GM19193 (cell line): Measurements from ENCODE around the gene RRAGC.

ENCODE experiments used
- POLR2A ChIP-seq: IDR thresholded peaks from 4 replicates; pipeline ENCODE4 v1.6.1; 2011; ENCODE audit not compliant: insufficient read depth, insufficient read length; ENCODE audit errors: extremely low read depth

The RRAGC gene

GRCh38 chr1:38872401-38873026 is 12.9 kb upstream of the RRAGC start:
- TF ChIP-seq POLR2A: no peak

DNA sequence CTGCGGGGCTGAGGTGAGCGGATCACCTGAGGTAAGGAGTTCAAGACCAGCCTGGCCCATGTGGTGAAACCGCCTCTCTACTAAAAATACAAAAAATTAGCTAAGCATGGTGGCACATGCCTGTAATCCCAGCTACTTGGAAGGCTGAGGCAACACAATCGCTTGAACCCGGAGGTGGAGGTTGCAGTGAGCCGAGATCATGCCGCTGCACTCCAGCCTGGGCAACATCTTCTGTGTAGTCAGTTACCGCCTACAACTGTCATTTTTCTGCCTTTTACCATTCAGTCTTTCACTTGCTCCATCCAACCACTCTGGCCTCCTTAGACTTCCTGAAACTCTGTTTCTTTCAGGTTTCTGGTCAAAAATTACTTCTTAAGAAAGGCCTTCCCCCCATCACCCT is 11.4 kb upstream of the RRAGC start:
- TF ChIP-seq POLR2A: no peak

DNA sequence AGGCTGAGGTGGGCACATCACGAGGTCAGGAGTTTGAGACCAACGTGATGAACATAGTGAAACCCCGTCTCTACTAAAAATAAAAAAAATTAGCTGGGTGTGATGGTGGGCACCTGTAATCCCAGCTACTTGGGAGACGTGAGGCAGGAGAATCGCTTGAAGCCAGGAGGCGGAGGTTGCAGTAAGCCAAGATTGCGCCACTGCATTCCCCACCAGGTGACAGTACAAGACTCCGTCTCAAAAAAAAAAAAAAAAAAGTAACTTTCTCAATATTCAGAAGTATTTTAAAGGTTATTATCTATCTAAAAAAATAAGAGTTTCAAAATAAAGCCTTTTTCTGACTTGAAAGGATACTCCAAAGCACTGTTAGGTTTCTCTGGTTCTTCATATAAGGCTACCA is 7.6 kb upstream of the RRAGC start:
- no peak for TF ChIP-seq POLR2A

DNA sequence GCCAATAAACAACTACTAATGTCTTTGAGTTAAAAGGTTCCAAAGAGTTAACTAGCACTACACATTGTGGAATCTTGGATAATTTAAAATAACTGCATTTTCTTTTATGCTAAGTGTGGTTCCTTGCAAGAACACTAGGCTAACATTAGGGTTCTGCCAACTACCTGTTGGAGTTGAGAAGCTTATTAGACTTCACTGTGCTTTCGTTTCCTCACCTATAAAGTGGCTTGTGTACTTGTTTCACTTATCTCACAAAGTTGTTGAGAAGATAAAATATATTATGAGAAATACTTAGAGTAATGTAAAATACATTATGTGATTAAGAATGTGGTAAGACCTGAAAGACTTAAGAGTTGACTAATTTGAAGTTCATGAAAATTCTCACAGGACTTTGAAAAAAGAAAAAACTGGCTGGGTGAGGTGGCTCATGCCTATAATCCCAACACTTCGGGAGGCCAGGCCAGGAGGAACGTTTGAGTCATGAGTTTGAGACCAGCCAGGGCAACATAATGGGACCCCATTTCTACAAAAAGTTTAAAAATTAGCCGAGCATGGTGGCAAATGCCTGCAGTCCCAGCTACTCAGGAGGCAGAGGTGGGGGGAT is 5.6 kb upstream of the RRAGC start:
- TF ChIP-seq POLR2A: no peak

DNA sequence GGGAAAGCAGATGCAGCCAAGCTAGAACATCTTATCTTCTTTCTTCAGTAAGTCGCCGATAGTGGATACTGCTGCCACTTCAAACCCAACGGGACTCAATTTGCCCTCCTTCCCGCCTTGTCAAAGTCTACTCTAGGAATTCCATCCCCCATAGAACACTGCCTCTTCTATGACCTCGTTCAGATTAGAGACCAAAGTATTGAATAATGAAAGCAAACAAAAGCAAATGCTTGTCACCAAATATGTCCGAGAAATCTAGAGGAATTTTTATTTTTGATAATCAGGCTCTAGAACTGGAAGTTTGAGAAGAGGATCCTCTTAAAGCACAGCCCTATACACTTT is 853 bp upstream of the RRAGC start:
- no peak for TF ChIP-seq POLR2A

- no peak for TF ChIP-seq POLR2A
Observed at GRCh38 chr1:38858833-38859560, 575 bp downstream of the RRAGC start.

- no peak for TF ChIP-seq POLR2A
Observed at GRCh38 chr1:38852780-38853179, 6.8 kb downstream of the RRAGC start.

DNA sequence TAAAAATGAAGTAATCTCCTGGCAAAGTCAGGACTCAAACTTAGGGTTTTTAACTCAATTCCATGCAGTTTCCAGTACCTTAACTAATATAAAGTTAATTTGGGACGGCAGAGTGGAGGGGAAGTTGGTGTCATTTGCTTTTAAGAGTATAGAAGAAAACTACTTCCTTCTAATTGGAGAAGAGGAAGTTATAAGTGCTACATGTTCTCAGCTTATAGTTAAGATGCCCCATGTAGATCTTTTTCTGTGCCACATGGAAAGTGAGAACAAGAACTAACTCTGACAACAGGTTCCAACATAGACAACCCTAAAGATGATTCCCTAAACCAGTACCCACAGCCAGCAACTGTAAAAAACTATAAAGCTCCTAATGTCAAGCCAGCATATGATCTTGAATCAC is 11.5 kb downstream of the RRAGC start:
- no peak for TF ChIP-seq POLR2A

- TF ChIP-seq POLR2A: no peak
Observed at GRCh38 chr1:38846210-38846609, 13.4 kb downstream of the RRAGC start.

DNA sequence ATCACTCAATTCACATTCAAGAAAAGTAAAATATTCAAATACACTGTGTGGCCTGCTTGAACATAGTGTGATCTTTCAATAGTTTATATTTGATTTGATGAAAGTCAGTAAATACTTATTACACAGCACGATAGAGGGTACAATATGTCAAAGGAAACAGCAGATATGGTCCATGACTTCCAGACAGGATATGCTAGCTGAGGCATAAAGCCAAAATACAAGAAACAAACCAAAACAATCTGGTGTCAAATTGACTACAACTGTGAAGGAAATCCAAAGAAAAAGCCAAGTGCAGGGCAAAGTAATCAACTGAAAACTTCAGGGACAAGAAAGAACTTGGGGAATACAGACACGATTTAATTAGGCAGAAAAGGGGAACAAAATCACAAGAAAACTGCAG is 19.3 kb downstream of the RRAGC start:
- no peak for TF ChIP-seq POLR2A

DNA sequence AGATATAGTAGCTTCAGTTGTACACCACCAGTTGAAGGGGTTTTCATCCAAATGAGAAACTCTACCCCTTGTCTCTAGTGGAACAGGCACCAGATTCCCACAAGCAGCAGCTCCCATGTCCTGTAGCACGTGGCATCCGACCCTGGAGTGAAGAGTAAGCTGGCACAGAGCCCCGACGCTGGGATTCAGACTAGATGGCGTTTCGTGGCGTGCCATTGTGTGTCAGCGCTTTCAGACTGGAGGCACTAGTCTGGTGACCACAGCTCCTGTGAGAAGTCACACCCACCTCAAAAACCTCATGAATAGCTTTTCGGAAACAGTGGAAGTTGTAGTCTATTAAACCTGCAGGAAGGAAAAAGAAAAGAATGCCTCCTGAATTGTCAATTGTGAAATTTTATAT is 20.2 kb downstream of the RRAGC start:
- TF ChIP-seq POLR2A: no peak

DNA sequence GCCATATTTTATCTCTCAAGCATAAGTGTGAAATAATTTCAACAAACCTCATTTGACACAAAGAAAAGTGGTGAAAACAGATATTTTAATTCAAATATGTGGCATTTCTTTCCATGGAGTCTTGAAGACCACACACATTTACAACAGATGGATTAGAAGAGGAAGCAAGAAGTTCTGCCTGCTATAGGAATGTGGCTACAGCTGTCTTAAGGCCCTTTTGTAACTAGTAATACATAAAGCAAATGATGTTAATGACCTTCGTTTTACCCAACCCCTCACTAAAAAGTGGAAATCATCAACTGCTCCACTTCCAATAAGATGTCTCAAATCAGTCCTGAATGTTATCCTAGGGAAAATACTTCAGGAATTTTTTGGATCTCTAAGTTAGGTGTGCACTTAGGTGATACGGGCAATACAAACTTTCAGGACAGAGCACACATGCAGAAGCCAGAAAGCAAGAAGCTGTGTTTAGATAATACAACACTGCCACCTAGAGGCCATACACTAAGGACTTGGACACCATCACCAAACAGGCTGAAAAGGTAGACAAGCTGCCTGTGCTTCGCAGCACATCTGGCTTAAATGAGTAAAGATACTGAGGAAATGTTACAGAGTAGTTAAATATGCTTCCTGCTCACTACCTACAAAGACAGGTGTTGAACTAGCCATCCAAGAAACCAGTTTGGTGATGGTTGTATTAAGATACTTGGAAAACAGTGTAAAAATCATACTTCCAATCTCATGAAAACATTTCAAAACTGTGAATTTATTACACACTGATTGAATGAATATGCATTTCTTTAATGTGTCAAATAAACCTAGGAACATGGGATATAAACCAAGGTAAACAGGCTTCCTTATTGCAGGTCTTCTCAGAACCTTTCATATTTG is 24.4 kb downstream of the RRAGC start:
- no peak for TF ChIP-seq POLR2A

DNA sequence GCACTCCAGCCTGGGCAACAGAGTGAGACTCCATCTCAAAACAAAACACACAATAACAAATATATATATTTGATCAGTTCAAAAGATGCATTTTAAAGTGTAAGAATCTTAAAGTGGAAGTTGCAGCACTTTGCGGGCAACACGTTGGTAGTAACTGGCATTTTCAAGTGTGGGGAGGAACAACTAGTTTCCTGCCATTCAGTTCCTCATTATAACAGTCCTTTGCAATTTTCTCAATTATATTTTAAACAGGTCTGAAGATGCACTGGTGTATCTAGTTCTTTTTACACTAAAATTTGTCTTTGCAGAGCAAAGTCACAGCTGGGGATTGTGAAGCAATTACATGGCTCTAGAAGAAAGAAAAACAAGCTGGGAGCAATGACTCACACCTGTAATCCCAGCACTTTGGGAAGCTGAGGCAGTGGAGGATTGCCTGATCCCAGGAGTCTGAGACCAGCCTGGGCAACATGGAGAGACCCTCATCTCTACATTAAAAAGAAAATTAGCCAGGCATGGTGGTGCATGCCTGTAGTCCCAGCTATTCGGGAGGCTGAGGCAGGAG is 25.3 kb downstream of the RRAGC start:
- no peak for TF ChIP-seq POLR2A

DNA sequence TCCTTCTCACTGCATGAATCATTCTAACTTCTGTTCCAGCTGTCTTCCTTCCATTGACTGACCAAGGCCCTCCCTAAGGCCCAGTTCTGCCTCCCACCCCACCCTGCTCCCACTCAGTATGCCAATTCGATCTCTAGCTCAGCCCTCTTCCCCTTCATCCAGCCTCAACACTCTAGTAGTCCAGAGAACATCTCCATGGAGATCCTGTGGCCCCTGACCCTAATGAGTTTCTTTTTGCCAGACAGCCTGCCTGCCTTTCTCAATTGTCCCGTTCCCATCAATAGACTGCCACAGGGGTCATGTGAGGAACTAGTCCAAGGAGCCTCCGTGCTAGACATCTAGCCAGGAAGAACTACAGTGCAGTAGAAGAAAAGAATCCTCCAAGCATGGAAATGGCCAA is 26.4 kb downstream of the RRAGC start:
- TF ChIP-seq POLR2A: no peak

- no peak for TF ChIP-seq POLR2A
Observed at GRCh38 chr1:38832370-38832734, 27.2 kb downstream of the RRAGC start.
